Measurements from ENCODE around the gene DNAH11.

The DNAH11 gene

GRCh38 chr7:21914671-21915070 is 371.8 kb downstream of the DNAH11 start:
- TF ChIP-seq GATA3 (IDR thresholded peaks at IDR 0.05; ENCODE audit: low read depth, low read length) (no peak), GATA2 (IDR thresholded peaks at IDR 0.05; ENCODE audit: low read depth, low read length) (no peak)

GRCh38 chr7:21915140-21915539 is 372.3 kb downstream of the DNAH11 start:
- TF ChIP-seq GATA3 (IDR thresholded peaks at IDR 0.05; ENCODE audit: low read depth, low read length) (no peak), GATA2 (IDR thresholded peaks at IDR 0.05; ENCODE audit: low read depth, low read length) (no peak)

GRCh38 chr7:21916176-21916575 is 373.3 kb downstream of the DNAH11 start:
- TF ChIP-seq GATA3 (IDR thresholded peaks at IDR 0.05; ENCODE audit: low read depth, low read length) (no peak), GATA2 (IDR thresholded peaks at IDR 0.05; ENCODE audit: low read depth, low read length) (no peak)

GRCh38 chr7:21916629-21917028 is 373.8 kb downstream of the DNAH11 start:
- TF ChIP-seq GATA3 (IDR thresholded peaks at IDR 0.05; ENCODE audit: low read depth, low read length) (no peak), GATA2 (IDR thresholded peaks at IDR 0.05; ENCODE audit: low read depth, low read length) (no peak)

GRCh38 chr7:21918216-21918615 is 375.4 kb downstream of the DNAH11 start:
- no peak for TF ChIP-seq GATA2 (IDR thresholded peaks at IDR 0.05; ENCODE audit: low read depth, low read length)
- TF ChIP-seq GATA3 (IDR thresholded peaks at IDR 0.05; ENCODE audit: low read depth, low read length) = no peak

GRCh38 chr7:21920936-21921335 is 378.1 kb downstream of the DNAH11 start:
- TF ChIP-seq GATA2 (IDR thresholded peaks at IDR 0.05; ENCODE audit: low read depth, low read length) (no peak), GATA3 (IDR thresholded peaks at IDR 0.05; ENCODE audit: low read depth, low read length) (no peak)

GRCh38 chr7:21922605-21923004 is 379.8 kb downstream of the DNAH11 start:
- no peak for TF ChIP-seq GATA3 (IDR thresholded peaks at IDR 0.05; ENCODE audit: low read depth, low read length)
- TF ChIP-seq GATA2 (IDR thresholded peaks at IDR 0.05; ENCODE audit: low read depth, low read length) = no peak

- TF ChIP-seq GATA2 (IDR thresholded peaks at IDR 0.05; ENCODE audit: low read depth, low read length) (no peak), GATA3 (IDR thresholded peaks at IDR 0.05; ENCODE audit: low read depth, low read length) (no peak)
Measured at GRCh38 chr7:21923658-21924057, 380.8 kb downstream of the DNAH11 start.

- TF ChIP-seq GATA3 (IDR thresholded peaks at IDR 0.05; ENCODE audit: low read depth, low read length) (no peak), GATA2 (IDR thresholded peaks at IDR 0.05; ENCODE audit: low read depth, low read length) (no peak)
Measured at GRCh38 chr7:21926448-21926847, 383.6 kb downstream of the DNAH11 start.

- no peak for TF ChIP-seq GATA2 (IDR thresholded peaks at IDR 0.05; ENCODE audit: low read depth, low read length)
- TF ChIP-seq GATA3 (IDR thresholded peaks at IDR 0.05; ENCODE audit: low read depth, low read length) = no peak
Measured at GRCh38 chr7:21927693-21928092, 384.9 kb downstream of the DNAH11 start.

- no peak for TF ChIP-seq GATA2 (IDR thresholded peaks at IDR 0.05; ENCODE audit: low read depth, low read length)
- no peak for TF ChIP-seq GATA3 (IDR thresholded peaks at IDR 0.05; ENCODE audit: low read depth, low read length)
Measured at GRCh38 chr7:21934808-21935207, 392.0 kb downstream of the DNAH11 start.

GRCh38 chr7:21938463-21938862 is 395.6 kb downstream of the DNAH11 start:
- no peak for TF ChIP-seq GATA2 (IDR thresholded peaks at IDR 0.05; ENCODE audit: low read depth, low read length)
- no peak for TF ChIP-seq GATA3 (IDR thresholded peaks at IDR 0.05; ENCODE audit: low read depth, low read length)

GRCh38 chr7:21939136-21939857 is 396.5 kb downstream of the DNAH11 start:
- TF ChIP-seq GATA2 (IDR thresholded peaks at IDR 0.05; ENCODE audit: low read depth, low read length) (no peak), GATA3 (IDR thresholded peaks at IDR 0.05; ENCODE audit: low read depth, low read length) (no peak)

- TF ChIP-seq GATA2 (IDR thresholded peaks at IDR 0.05; ENCODE audit: low read depth, low read length) (no peak), GATA3 (IDR thresholded peaks at IDR 0.05; ENCODE audit: low read depth, low read length) (no peak)
Measured at GRCh38 chr7:21939858-21940372, 397.1 kb downstream of the DNAH11 start.

GRCh38 chr7:21941611-21942141 is 398.8 kb downstream of the DNAH11 start:
- peak; percentile 24; the same call in 1 of the 2 replicates for TF ChIP-seq GATA3 (IDR thresholded peaks at IDR 0.05; ENCODE audit: low read depth, low read length)
- TF ChIP-seq GATA2 (IDR thresholded peaks at IDR 0.05; ENCODE audit: low read depth, low read length) = peak; percentile 34; the same call in 1 of the 2 replicates

Data from SH-SY5Y (cell line).